ENCODE data around the gene EML2.
A peak's percentile ranks its signal among the peaks of the same experiment; 100 is the strongest.

Gene EML2

GRCh38 chr19:45613926-45614725 lies 25.1 kb downstream of the EML2 start:
- DNase-seq, result no peak

GRCh38 chr19:45608948-45609347 lies 30.2 kb downstream of the EML2 start:
- no peak for DNase-seq

- peak; percentile 37 for DNase-seq
Observed at GRCh38 chr19:45607071-45608029, 31.8 kb downstream of the EML2 start.

GRCh38 chr19:45601524-45602374 lies 37.4 kb downstream of the EML2 start, which contains the start of gene GPR4:
TSS of gene GPR4 (minus strand) at chr19:45602212. CDS start at chr19:45591866, 10,346 bp downstream.
- DNase-seq, result no peak

- DNase-seq, result no peak
Observed at GRCh38 chr19:45601115-45601514, 38.1 kb downstream of the EML2 start.

GRCh38 chr19:45600340-45600885 lies 38.8 kb downstream of the EML2 start:
- no peak for DNase-seq

GRCh38 chr19:45599286-45599685 lies 39.9 kb downstream of the EML2 start:
- DNase-seq, result no peak

GRCh38 chr19:45598267-45599001 lies 40.8 kb downstream of the EML2 start:
- DNase-seq, result no peak

- no peak for DNase-seq
Observed at GRCh38 chr19:45597425-45598111, 41.6 kb downstream of the EML2 start.

GRCh38 chr19:45595814-45596213 lies 43.4 kb downstream of the EML2 start:
- DNase-seq, result no peak

- no peak for DNase-seq
Observed at GRCh38 chr19:45593520-45593919, 45.7 kb downstream of the EML2 start.

GRCh38 chr19:45592366-45592765 lies 46.8 kb downstream of the EML2 start:
- DNase-seq, result no peak

GRCh38 chr19:45591638-45592005 lies 47.6 kb downstream of the EML2 start:
- no peak for DNase-seq

- DNase-seq, result peak; percentile 46
Observed at GRCh38 chr19:45591004-45591637, 48.1 kb downstream of the EML2 start.

GRCh38 chr19:45590300-45591003 lies 48.7 kb downstream of the EML2 start:
- DNase-seq, result no peak

- no peak for DNase-seq
Observed at GRCh38 chr19:45589768-45590167, 49.4 kb downstream of the EML2 start.

GRCh38 chr19:45587873-45588272 lies 51.3 kb downstream of the EML2 start:
- no peak for DNase-seq

- no peak for DNase-seq
Observed at GRCh38 chr19:45585158-45585577, 54.0 kb downstream of the EML2 start.

GRCh38 chr19:45584332-45585157 lies 54.7 kb downstream of the EML2 start, which contains the start of gene OPA3:
TSS of gene OPA3 (minus strand) at chr19:45584802. CDS start at chr19:45584764, 38 bp downstream.
- DNase-seq, result peak; percentile 100
